HG02798 (cell line): Measurements from ENCODE around the gene VPS33B.
"Not testable (repeated sequence)": the region's sequence is repeated elsewhere in the genome, so short reads cannot be mapped to it uniquely, and the experiment has no call there.

Source experiments
- ATAC-seq: cut with Tn5 transposase; IDR thresholded peaks from one replicate; pipeline ENCODE4 v1.9.1; 2021; ENCODE audit warnings: mild to moderate bottlenecking; ENCODE audit not compliant: unreplicated experiment, poor library complexity

The VPS33B gene

DNA sequence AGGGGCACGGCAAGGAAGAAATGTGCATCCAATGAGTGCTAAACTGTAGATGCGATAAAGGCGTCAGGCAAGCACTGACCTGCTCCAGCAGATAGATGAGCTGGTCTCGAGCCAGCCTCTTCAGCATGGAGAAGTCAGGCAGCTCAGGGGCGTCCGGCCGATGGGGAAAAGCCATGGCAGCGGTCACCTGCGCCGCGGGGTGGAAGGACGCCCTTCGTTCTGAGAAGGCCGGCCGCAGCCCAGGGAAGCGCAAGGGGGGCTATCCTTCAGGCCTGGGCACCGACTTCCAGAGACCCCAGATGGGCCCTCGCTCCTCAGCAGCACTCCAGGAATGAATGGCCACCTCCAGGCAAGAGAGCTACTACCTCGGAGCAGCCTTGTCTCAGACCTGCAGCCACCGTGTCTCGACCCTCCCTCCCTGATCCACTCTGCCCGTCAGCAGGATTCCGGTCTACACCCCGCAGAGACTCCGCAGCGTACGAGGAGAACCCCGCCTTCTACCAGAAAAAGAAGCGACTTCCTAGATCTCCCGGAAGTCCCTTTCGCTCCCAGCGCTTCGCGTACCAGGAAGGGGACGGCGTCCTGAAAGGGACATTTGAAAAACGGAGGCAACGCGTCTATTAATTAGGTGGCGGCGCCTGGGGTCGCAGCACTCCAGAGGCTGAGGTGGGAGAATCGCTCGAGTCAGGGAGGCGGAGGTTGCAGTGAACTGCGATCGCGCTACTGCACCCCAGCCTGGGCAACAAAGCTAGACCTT, at the start of gene VPS33B:
VPS33B (minus strand) TSS at position 520 of the 757 bp plus-strand sequence; CDS start at position 175, 345 bp downstream.
- peak; percentile 81 for ATAC-seq

DNA sequence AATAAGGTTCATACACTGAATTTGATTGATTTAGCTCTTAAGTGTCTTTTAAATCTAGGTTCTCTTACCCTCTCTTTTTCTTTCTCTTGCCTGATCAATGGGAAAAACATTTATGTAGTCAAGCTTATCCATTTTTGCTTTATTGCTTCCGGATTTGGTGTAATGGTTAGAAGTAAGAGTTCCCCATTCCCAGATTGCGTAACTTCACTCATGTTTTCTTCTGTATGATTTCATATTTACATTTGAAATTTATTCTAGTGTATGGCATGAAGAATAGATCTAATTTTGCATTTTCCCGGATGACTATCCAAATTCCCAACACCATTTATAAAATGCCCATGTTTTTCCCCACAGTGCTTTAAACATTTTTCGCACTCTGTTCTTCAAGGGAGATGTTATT, 49.8 kb upstream of the VPS33B start:
- no peak for ATAC-seq

GRCh38 chr15:91070872-91071271, 48.5 kb upstream of the VPS33B start:
- ATAC-seq = no peak

DNA sequence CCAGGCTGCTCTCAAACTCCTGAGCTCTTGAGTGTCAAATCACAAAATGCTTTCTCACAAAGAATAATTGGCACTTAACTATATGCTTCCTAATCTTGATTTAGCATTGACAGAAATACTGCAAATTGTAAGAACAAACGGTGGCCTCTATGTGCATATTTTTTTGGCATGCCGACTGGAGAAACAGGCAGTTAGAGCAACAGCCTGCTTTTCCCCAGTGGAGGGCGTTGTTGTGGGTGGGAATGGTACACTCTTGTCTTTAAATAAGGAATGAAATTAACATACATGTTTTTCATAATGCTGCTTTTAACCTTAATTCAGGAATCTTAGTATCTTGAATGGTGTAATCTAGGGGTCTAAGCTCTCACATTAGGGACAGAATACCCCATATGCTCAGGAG, 46.6 kb upstream of the VPS33B start:
- no peak for ATAC-seq

DNA sequence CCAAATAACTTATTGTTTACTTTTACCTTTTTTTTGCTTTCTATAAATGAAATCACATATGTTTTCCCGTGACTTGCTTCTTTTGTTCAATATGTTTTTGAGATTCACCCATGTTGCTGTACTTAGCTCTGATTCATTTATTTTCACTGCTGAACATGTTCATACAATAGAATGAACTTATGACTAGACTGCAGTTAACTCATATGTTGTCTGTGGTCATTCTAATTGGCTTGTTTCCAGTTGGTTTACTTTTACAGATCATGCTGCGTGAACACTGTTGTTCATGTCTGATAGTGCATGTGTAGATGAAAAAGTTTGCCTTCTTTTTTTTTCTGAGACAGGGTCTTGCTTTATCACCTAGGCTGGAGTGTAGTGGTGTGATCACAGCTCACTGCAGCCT, 46.0 kb upstream of the VPS33B start:
- ATAC-seq = no peak

DNA sequence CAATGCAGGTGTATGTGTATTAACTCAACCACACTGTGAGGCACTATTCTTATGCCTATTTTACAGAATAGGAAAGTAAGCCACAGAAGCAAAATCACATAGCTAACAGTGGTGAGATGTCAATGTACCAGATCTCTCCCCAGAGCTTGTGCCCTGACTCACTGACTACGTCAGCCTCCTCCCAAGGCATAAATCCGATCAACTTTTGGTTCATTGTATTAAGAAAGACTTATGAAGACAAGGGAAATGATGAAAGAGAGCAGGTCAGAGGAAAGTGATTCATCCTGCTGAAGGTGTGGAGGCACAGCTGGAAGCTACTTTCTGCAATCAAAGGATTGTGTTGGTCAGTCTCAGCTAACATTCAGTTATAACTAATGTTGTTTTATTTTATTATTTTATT, 44.6 kb upstream of the VPS33B start:
- ATAC-seq = no peak

GRCh38 chr15:91065505-91065904, 43.1 kb upstream of the VPS33B start:
- ATAC-seq = no peak

- ATAC-seq = no peak
Observed at GRCh38 chr15:91061997-91062396, 39.6 kb upstream of the VPS33B start.

DNA sequence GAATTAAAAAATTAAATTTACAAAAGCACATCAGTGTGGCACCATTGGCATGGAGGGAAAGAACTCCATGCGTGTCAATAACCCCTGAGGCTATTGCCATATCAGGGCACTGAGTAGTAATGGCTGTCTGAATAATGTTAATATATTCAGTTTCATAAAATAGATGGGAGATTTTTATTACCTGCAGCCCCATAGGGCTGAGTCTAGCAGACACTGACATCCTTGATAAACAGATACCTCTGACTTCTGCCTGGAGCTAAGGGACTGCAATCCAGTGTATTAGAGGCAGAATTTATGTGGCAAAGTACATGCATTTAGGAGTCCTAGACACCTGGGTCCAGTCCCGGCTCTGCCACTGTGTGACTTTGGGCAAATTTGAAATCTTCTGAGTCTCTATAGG, 38.8 kb upstream of the VPS33B start:
- ATAC-seq = no peak

GRCh38 chr15:91055548-91056331, 33.3 kb upstream of the VPS33B start:
- ATAC-seq = no peak

DNA sequence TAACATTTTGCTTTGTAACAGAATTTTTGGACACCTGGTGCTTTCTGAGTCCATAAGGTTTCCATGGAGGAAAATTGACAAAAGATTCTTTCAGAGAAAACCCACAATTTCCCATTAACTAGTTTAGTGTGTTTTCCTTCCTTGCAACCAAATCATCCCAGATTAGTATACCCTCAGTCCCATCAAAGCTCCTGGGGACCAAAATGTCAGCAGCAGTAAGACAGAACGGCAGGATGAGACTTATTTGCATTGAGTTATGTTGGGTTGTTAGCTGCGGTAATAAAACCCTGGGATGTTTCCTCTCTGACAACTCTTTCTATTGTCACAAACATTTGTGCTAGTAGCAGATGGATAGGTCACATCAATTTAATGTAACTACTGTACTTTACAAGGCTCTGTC, 32.4 kb upstream of the VPS33B start:
- ATAC-seq = no peak

DNA sequence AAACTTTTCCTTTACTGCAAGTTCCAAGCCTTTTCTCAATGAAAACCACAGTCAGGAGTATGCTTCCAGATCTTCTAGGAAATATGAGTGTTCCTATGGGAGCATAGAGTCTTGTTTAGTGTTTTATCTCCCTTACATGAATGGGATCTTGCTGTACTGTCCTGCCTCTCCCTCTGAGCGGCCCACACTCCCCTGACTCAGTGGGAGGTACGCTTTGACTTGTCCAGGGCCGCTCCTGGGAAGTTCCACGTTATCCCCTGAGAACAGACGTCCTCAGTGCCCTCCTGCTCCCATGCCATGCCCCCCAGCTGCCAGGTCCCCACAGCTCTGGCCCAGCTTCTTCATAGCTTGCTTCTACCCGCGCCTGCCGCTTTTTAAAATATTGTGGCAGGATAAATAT, 28.9 kb upstream of the VPS33B start:
- ATAC-seq = no peak

GRCh38 chr15:91050128-91050455, 27.7 kb upstream of the VPS33B start:
- ATAC-seq = peak; percentile 7

GRCh38 chr15:91049378-91050127, 27.2 kb upstream of the VPS33B start:
- ATAC-seq = peak; percentile 75

DNA sequence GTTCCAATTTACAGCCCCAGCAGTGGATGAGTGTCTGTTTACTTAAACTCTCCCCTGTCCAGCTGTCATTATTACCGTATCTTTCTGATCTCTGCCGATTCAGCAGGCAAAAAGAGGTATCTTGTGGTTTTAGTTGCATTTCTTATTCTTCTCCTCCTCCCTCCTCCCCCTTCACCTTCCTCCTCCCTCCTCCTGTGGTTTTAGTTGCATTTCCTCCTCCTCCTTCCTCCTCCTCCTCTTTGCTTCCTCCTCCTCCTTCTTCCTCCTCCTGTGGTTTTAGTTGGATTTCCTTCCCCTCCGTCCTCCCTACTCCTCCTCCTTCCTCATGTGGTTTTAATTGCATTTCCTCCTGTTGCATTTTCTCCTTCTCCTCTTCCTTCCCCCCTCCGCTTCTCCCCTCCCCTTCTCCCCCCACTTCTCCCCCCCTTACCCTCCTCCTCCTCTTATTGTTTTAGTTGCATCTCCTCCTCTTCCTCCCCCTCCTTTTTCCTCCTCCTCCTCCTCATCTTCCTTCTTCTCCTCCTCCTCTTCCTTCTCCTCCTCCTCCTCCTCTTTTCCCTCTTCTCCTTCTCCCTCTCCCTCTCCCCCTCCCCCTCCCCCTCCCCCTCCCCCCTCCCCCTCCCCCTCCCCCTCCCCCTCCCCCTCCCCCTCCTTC, 25.3 kb upstream of the VPS33B start:
- no peak for ATAC-seq

- ATAC-seq = not testable (repeated sequence)
Observed at GRCh38 chr15:91046056-91046455, 23.7 kb upstream of the VPS33B start.

GRCh38 chr15:91045065-91045464, 22.7 kb upstream of the VPS33B start:
- ATAC-seq = no peak

GRCh38 chr15:91043202-91043874, 20.9 kb upstream of the VPS33B start:
- ATAC-seq = no peak

DNA sequence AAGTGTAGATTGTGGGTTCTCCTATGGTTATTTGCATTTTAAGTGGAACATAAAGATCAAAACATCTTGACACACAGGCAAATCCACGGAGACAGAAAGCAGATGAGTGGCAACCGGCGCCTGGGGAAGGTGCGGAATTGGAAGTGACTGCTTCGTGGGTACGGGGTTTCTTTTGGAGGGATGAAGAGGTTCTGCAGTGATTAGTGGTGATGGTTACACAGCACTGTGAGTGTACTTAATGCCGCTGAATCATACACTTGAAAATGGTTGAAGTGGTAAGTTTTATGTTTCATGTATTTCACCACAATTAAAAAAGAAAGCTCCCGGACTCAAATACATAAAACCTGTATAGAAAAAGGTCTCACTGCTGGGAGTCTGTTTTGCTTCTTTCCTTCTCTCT, 18.5 kb upstream of the VPS33B start:
- no peak for ATAC-seq

GRCh38 chr15:91039996-91040395, 17.6 kb upstream of the VPS33B start:
- ATAC-seq = no peak
